ENCODE measurements around the gene SLC66A2. TPM values are rescaled to one million over a fixed set of nuclear protein-coding genes. Genes with fewer than 3 reads are reported as not detected.

SLC66A2 gene
- total and polyA plus RNA-seq, 2 of the 13 experiments (the other 11 are each of a cell fraction or from before 2014, with no cell fraction given): 33.5 to 41.9 TPM

DNA sequence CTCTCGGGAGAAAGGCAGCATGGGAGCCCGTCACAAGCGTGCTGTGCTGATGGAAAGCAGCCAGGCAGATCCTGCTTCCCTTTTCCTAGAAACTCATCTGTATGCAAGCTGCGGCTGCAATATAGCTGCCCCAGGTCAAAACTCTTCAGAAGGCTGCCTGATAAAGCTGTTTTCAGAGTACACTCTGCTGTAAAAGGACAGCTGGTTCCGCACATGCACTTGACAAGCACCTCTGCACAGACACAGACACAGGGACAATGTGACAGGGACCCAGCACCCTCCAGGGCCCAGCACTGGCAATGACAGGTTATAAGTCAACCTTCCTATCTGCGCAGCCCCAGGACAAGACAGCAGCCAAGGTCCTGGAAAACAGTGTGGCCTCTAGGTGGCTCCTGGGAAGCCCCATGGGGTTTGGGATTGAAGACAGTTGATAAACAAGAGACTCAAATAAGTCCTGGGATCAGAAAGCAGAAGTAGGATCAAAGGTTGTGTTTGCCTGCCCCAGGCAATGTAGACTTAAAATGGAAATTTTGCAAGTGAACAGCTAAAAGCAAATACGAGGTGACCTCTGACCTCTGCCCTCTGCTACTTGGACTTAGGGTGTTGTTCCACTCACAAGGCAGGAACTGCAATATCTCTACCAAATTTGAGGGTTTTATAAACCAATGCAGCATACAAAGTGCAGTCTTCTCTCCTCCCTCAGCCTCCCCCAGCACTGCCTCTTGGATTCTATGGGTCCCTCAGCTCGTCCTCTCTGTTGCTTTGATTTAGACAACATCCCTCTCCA lies 16.9 kb downstream of the SLC66A2 start (continued):
- TF ChIP-seq, protein P1, sequence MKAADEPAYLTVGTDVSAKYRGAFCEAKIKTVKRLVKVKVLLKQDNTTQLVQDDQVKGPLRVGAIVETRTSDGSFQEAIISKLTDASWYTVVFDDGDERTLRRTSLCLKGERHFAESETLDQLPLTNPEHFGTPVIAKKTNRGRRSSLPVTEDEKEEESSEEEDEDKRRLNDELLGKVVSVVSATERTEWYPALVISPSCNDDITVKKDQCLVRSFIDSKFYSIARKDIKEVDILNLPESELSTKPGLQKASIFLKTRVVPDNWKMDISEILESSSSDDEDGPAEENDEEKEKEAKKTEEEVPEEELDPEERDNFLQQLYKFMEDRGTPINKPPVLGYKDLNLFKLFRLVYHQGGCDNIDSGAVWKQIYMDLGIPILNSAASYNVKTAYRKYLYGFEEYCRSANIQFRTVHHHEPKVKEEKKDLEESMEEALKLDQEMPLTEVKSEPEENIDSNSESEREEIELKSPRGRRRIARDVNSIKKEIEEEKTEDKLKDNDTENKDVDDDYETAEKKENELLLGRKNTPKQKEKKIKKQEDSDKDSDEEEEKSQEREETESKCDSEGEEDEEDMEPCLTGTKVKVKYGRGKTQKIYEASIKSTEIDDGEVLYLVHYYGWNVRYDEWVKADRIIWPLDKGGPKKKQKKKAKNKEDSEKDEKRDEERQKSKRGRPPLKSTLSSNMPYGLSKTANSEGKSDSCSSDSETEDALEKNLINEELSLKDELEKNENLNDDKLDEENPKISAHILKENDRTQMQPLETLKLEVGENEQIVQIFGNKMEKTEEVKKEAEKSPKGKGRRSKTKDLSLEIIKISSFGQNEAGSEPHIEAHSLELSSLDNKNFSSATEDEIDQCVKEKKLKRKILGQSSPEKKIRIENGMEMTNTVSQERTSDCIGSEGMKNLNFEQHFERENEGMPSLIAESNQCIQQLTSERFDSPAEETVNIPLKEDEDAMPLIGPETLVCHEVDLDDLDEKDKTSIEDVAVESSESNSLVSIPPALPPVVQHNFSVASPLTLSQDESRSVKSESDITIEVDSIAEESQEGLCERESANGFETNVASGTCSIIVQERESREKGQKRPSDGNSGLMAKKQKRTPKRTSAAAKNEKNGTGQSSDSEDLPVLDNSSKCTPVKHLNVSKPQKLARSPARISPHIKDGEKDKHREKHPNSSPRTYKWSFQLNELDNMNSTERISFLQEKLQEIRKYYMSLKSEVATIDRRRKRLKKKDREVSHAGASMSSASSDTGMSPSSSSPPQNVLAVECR (CRISPR knock-in tag; IDR thresholded peaks at IDR 0.05; ENCODE audit: borderline replicate concordance): peak; percentile 75; the same call in 1 of the 2 replicates
- peak; percentile 65; the same call in 1 of the 2 replicates for TF ChIP-seq ZNF501 (CRISPR knock-in tag; IDR thresholded peaks at IDR 0.05)
- peak; percentile 97 for TF ChIP-seq HDAC2 (CRISPR knock-in tag; IDR thresholded peaks at IDR 0.05)
- TF ChIP-seq, protein P2, sequence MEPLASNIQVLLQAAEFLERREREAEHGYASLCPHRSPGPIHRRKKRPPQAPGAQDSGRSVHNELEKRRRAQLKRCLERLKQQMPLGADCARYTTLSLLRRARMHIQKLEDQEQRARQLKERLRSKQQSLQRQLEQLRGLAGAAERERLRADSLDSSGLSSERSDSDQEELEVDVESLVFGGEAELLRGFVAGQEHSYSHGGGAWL (CRISPR knock-in tag; IDR thresholded peaks at IDR 0.05): no peak
- peak; percentile 69; the same call in 1 of the 2 replicates for TF ChIP-seq ZNF33B (CRISPR knock-in tag; IDR thresholded peaks at IDR 0.05)
- peak; percentile 93 for TF ChIP-seq ESRRA (CRISPR knock-in tag; IDR thresholded peaks at IDR 0.05; ENCODE audit: low read depth)
- TF ChIP-seq, protein P3, sequence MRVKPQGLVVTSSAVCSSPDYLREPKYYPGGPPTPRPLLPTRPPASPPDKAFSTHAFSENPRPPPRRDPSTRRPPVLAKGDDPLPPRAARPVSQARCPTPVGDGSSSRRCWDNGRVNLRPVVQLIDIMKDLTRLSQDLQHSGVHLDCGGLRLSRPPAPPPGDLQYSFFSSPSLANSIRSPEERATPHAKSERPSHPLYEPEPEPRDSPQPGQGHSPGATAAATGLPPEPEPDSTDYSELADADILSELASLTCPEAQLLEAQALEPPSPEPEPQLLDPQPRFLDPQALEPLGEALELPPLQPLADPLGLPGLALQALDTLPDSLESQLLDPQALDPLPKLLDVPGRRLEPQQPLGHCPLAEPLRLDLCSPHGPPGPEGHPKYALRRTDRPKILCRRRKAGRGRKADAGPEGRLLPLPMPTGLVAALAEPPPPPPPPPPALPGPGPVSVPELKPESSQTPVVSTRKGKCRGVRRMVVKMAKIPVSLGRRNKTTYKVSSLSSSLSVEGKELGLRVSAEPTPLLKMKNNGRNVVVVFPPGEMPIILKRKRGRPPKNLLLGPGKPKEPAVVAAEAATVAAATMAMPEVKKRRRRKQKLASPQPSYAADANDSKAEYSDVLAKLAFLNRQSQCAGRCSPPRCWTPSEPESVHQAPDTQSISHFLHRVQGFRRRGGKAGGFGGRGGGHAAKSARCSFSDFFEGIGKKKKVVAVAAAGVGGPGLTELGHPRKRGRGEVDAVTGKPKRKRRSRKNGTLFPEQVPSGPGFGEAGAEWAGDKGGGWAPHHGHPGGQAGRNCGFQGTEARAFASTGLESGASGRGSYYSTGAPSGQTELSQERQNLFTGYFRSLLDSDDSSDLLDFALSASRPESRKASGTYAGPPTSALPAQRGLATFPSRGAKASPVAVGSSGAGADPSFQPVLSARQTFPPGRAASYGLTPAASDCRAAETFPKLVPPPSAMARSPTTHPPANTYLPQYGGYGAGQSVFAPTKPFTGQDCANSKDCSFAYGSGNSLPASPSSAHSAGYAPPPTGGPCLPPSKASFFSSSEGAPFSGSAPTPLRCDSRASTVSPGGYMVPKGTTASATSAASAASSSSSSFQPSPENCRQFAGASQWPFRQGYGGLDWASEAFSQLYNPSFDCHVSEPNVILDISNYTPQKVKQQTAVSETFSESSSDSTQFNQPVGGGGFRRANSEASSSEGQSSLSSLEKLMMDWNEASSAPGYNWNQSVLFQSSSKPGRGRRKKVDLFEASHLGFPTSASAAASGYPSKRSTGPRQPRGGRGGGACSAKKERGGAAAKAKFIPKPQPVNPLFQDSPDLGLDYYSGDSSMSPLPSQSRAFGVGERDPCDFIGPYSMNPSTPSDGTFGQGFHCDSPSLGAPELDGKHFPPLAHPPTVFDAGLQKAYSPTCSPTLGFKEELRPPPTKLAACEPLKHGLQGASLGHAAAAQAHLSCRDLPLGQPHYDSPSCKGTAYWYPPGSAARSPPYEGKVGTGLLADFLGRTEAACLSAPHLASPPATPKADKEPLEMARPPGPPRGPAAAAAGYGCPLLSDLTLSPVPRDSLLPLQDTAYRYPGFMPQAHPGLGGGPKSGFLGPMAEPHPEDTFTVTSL (CRISPR knock-in tag; IDR thresholded peaks at IDR 0.05; ENCODE audit: borderline replicate concordance): peak; percentile 93
- no peak for TF ChIP-seq NFKB2 (CRISPR knock-in tag; IDR thresholded peaks at IDR 0.05; ENCODE audit: borderline replicate concordance)
- TF ChIP-seq YEATS4 (CRISPR knock-in tag; IDR thresholded peaks at IDR 0.05; ENCODE audit: borderline replicate concordance): no peak
- TF ChIP-seq ZNF232 (CRISPR knock-in tag; IDR thresholded peaks at IDR 0.05; ENCODE audit: borderline replicate concordance): no peak
- TF ChIP-seq, protein P4, sequence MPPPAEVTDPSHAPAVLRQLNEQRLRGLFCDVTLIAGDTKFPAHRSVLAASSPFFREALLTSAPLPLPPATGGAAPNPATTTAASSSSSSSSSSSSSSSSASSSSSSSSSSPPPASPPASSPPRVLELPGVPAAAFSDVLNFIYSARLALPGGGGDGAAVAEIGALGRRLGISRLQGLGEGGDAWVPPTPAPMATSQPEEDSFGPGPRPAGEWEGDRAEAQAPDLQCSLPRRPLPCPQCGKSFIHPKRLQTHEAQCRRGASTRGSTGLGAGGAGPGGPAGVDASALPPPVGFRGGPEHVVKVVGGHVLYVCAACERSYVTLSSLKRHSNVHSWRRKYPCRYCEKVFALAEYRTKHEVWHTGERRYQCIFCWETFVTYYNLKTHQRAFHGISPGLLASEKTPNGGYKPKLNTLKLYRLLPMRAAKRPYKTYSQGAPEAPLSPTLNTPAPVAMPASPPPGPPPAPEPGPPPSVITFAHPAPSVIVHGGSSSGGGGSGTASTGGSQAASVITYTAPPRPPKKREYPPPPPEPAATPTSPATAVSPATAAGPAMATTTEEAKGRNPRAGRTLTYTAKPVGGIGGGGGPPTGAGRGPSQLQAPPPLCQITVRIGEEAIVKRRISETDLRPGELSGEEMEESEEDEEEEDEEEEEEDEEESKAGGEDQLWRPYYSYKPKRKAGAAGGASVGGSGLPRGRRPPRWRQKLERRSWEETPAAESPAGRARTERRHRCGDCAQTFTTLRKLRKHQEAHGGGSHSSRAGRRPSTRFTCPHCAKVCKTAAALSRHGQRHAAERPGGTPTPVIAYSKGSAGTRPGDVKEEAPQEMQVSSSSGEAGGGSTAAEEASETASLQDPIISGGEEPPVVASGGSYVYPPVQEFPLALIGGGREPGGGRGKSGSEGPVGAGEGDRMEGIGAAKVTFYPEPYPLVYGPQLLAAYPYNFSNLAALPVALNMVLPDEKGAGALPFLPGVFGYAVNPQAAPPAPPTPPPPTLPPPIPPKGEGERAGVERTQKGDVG (CRISPR knock-in tag; IDR thresholded peaks at IDR 0.05; ENCODE audit: borderline replicate concordance): no peak
- no peak; the same call in 1 of the 2 replicates for TF ChIP-seq ZNF441 (CRISPR knock-in tag; IDR thresholded peaks at IDR 0.05; ENCODE audit: borderline replicate concordance)
- TF ChIP-seq ZNF251 (CRISPR knock-in tag; IDR thresholded peaks at IDR 0.05): no peak
- TF ChIP-seq KAT8 (CRISPR knock-in tag; IDR thresholded peaks at IDR 0.05): peak; percentile 81
